Measurements from ENCODE around the gene GALNTL6. TPM values are rescaled to one million over a fixed set of nuclear protein-coding genes. Genes with fewer than 3 reads are reported as not detected.
A peak's percentile ranks its signal among the peaks of the same experiment; 100 is the strongest.

Gene GALNTL6
- total RNA-seq, 4 donors from 2014 or later = 0.67 to 0.70 TPM; not detected in 2

DNA sequence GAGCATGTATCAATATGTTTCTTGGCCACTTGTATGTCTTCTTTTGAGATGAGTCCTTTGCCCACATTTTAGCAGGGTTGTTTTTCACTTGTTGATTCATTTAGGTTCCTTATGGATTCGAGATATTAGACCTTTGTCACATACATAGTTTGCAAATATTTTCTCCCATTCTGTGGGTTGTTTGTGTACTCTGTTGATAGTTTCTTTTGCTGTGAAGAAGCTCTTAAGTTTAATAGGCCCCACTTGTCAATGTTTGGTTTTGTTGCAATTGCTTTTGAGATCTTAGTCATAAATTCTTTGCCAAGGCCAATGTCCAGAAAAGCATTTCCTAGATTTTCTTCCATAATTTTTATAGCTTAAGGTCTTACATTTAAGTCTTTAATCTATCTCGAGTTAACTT, 1074.8 kb downstream of the GALNTL6 start:
- no peaks in the 10 kb centered on the region for H3K36me3 ChIP-seq
- H3K4me3 ChIP-seq = no peak overlapping the region
- TF ChIP-seq, protein P1, sequence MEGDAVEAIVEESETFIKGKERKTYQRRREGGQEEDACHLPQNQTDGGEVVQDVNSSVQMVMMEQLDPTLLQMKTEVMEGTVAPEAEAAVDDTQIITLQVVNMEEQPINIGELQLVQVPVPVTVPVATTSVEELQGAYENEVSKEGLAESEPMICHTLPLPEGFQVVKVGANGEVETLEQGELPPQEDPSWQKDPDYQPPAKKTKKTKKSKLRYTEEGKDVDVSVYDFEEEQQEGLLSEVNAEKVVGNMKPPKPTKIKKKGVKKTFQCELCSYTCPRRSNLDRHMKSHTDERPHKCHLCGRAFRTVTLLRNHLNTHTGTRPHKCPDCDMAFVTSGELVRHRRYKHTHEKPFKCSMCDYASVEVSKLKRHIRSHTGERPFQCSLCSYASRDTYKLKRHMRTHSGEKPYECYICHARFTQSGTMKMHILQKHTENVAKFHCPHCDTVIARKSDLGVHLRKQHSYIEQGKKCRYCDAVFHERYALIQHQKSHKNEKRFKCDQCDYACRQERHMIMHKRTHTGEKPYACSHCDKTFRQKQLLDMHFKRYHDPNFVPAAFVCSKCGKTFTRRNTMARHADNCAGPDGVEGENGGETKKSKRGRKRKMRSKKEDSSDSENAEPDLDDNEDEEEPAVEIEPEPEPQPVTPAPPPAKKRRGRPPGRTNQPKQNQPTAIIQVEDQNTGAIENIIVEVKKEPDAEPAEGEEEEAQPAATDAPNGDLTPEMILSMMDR (IDR thresholded peaks at IDR 0.05) = no peak
- TF ChIP-seq POLR2A (IDR thresholded peaks at IDR 0.05) = no peak
- H3K9me3 ChIP-seq = no peaks in the 10 kb centered on the region
- DNase-seq = no peak
- H3K27ac ChIP-seq = no peak overlapping the region
- no peaks in the 10 kb centered on the region for H3K27me3 ChIP-seq
- H3K4me1 ChIP-seq = no peaks in the 10 kb centered on the region

DNA sequence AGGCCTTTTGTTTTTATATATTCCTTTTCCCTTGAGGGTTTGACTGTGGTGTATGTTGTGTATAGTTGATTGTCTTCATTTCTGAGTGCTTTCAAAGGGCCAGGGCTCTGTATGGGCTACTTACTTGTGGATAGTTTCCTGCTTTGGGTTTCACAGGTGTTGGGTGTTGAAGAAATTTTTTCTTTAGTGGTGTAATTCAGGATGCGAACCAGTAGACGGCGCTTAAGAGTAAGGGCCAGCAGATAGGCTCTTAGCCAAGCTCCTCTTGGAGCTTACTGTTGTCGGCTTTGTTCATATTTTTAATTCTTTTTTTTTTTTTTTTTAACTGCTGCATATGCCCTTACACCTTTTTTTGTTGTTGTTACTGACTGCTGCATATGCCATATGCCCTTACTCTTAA, 1079.1 kb downstream of the GALNTL6 start:
- Histone ChIP-seq H3K4me1 (no peaks in the 10 kb centered on the region), H3K27me3 (no peaks in the 10 kb centered on the region), H3K4me3 (no peak overlapping the region), H3K36me3 (no peaks in the 10 kb centered on the region), H3K9me3 (peaks cover 0 to 6% (median 0%) of the 10 kb centered on the region in 4 donors), H3K27ac (no peak overlapping the region)
- TF ChIP-seq, protein P1 (IDR thresholded peaks at IDR 0.05) = peak in 3 of 6 experiments; percentile 30 to 52 (median 41)
- TF ChIP-seq POLR2A (IDR thresholded peaks at IDR 0.05) = no peak
- no peak for DNase-seq

DNA sequence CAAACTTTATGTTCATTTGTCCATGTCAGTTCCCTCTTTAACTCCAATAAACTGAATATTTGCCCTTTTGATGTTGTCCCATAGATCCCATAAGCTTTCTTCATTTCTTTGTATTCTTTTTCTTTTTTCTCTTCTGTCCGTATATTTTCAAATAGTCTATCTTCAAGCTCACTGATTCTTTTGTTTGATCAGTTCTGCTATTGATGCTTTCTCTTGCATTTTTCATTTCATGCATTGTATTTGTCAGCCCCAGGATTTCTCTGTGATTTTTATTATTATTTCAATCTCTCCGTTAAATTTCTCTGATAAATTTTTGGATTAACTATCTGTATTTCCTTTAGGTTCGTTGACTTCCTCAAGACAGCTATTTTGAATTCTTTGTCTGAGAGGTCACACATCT, 1082.5 kb downstream of the GALNTL6 start:
- H3K27ac ChIP-seq = no peak overlapping the region
- TF ChIP-seq, protein P1 (IDR thresholded peaks at IDR 0.05) = no peak
- no peak for TF ChIP-seq POLR2A (IDR thresholded peaks at IDR 0.05)
- H3K4me3 ChIP-seq = no peak overlapping the region
- H3K4me1 ChIP-seq = no peaks in the 10 kb centered on the region
- no peaks in the 10 kb centered on the region for H3K36me3 ChIP-seq
- DNase-seq = no peak
- H3K27me3 ChIP-seq = no peaks in the 10 kb centered on the region
- peaks cover 0 to 6% (median 0%) of the 10 kb centered on the region in 4 donors for H3K9me3 ChIP-seq

DNA sequence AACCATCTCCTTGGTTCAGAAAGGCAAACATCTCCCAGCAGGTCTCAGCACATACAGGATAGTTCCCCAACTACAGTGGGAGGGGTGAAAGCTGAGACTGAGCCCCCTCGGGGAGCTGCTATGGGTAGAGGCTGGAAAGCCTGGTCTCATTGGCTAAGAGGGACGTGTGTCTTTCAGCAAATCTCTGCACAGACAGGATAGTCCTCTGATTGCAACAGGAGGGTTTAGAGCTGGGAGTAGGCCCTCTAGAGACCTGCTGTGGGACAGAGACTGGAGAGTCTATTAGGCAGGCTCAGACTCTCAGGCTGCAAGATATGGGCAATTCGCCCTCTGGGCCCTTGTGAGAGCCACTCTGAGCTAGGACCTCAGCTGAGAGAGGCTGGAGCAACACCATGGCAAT, 1083.8 kb downstream of the GALNTL6 start:
- no peak overlapping the region for H3K4me3 ChIP-seq
- DNase-seq = no peak
- peaks cover 0 to 6% (median 0%) of the 10 kb centered on the region in 4 donors for H3K9me3 ChIP-seq
- H3K27ac ChIP-seq = no peak overlapping the region
- TF ChIP-seq, protein P1 (IDR thresholded peaks at IDR 0.05) = no peak
- TF ChIP-seq POLR2A (IDR thresholded peaks at IDR 0.05) = no peak
- no peaks in the 10 kb centered on the region for H3K27me3 ChIP-seq
- H3K4me1 ChIP-seq = no peaks in the 10 kb centered on the region
- H3K36me3 ChIP-seq = no peaks in the 10 kb centered on the region

DNA sequence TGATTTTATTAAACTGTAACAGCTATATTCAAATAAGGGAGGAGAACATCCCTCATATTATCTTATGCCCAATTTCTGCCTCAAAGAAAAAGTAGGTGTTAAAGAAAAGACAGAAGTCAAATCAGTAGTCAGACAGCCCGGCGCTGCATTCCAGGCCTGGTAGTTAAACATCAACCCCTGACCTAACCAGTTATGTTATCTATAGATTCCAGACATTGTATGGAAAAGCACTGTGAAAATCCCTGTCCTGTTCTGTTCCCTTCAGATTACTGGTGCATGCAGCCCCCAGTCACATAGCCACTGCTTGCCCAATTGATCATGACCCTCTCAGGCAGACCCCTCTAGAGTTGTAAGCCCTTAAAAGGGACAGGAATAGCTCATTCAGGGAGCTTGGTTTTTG, 1085.5 kb downstream of the GALNTL6 start:
- no peak for DNase-seq
- Histone ChIP-seq H3K4me3 (no peak overlapping the region), H3K4me1 (no peaks in the 10 kb centered on the region), H3K9me3 (peaks cover 0 to 6% (median 0%) of the 10 kb centered on the region in 4 donors), H3K27ac (no peak overlapping the region), H3K36me3 (no peaks in the 10 kb centered on the region), H3K27me3 (no peaks in the 10 kb centered on the region)
- TF ChIP-seq, protein P1 (IDR thresholded peaks at IDR 0.05) = no peak
- TF ChIP-seq POLR2A (IDR thresholded peaks at IDR 0.05) = no peak

DNA sequence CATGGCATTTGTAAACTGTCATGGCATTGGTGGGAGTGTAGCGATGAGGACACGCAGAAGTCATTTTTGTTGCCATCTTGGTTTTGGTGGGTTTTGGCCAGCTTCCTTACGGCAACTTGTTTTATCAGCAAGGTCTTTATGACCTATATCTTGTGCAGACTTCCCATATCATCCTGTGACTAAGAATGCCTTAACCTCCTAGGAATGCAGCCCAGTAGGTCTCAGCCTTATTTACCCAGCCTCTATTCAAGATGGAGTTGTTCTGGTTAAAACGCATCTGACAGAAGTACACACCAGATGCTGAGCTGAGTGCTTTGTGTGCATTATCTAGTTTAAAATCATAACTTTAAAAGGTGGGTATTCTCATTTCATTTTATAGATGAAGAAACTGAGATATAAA, 1086.7 kb downstream of the GALNTL6 start:
- H3K27ac ChIP-seq = no peak overlapping the region
- H3K4me1 ChIP-seq = no peaks in the 10 kb centered on the region
- TF ChIP-seq, protein P1 (IDR thresholded peaks at IDR 0.05) = no peak
- no peak for TF ChIP-seq POLR2A (IDR thresholded peaks at IDR 0.05)
- peaks cover 0 to 6% (median 0%) of the 10 kb centered on the region in 4 donors for H3K9me3 ChIP-seq
- H3K4me3 ChIP-seq = no peak overlapping the region
- DNase-seq = no peak
- no peaks in the 10 kb centered on the region for H3K36me3 ChIP-seq
- H3K27me3 ChIP-seq = no peaks in the 10 kb centered on the region

All from Peyer's patch (tissue), 4 donors.